C4-2B (cell line): ENCODE data around the gene HSBP1L1.

Source experiments
- H3K27ac ChIP-seq: fragments of 450-650 bp; 2 replicates; pipeline ENCODE4 v1.5.1; 2017
- ZFX ChIP-seq: fragments of 450-650 bp; IDR thresholded peaks from 2 replicates; pipeline ENCODE4 v1.6.1; 2017
- TF ChIP-seq, protein P1 (sequence below): fragments of 450-650 bp; conservative IDR thresholded peaks from 2 replicates; pipeline ENCODE4 v1.5.1; 2017; ENCODE audit warnings: mild to moderate bottlenecking

HSBP1L1 gene

DNA sequence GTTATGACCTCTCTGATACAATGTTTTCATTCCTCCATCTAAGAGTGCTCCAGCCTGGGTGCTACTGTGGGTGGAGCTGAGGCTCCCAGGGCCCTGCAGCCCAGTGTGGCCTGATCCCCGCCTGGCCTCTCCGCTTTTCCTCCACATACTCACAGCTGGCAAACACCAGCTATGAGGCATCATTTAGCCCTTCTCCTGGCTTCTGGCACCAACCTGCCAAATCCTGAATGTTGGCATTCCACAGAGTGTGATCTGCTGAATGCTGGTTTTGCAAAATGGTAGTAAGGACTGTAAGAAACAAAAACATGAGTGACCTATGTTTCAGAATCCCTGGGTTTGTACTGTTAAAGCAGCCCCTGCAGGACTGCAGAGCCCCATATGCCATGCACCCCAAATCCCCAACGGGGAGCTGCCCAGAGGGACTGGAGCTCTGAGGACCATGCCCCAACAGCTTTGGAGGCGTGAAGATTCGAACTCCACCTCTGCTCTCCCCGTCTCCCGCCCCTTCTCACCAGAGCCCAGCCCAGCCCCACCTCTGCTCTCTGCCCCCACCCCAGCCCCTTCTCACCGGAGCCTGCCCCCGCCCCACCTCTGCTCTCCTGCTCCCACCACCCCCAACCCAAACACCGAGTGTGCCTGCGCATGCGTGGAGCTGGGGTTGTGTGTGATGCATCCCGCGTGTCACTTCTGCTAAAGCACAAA, 17.2 kb upstream of the HSBP1L1 start:
- H3K27ac ChIP-seq, result no peak overlapping the region
- TF ChIP-seq, protein P1, sequence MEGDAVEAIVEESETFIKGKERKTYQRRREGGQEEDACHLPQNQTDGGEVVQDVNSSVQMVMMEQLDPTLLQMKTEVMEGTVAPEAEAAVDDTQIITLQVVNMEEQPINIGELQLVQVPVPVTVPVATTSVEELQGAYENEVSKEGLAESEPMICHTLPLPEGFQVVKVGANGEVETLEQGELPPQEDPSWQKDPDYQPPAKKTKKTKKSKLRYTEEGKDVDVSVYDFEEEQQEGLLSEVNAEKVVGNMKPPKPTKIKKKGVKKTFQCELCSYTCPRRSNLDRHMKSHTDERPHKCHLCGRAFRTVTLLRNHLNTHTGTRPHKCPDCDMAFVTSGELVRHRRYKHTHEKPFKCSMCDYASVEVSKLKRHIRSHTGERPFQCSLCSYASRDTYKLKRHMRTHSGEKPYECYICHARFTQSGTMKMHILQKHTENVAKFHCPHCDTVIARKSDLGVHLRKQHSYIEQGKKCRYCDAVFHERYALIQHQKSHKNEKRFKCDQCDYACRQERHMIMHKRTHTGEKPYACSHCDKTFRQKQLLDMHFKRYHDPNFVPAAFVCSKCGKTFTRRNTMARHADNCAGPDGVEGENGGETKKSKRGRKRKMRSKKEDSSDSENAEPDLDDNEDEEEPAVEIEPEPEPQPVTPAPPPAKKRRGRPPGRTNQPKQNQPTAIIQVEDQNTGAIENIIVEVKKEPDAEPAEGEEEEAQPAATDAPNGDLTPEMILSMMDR, result no peak
- TF ChIP-seq ZFX, result no peak

DNA sequence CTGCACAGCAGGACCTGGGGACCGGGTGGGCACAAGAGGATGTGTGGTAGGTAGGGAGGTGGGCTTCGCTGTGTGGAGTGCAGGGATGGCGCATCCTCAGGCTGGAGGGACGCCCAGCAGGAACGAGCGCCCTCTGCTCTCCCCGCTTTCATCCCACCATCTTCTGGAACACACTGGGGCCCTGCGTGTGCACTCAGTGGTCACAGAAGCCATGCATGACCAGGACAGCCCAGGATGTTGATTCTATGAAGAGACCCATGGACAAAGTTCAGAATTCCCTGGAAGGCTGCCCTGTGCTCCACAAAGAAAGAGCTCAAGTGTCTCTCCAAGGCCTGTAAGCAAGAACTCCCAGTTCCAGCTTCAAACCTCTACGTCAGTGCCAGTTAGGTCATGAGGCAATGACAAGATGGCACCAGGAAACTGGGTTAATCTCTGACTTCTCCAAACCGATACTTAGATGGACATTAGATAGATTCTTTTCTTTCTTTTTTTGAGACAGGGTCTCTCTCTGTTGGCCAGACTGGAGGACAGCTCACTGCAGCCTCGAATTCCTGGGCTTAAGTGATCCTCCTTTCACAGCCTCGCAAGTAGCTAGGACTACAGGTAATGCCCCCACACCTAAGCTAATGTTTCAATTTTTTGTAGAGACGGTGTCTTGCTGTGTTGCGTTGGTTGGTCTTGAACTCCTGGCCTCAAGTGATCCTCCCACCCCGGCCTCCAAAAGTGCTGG, 16.4 kb upstream of the HSBP1L1 start:
- no peak overlapping the region for H3K27ac ChIP-seq
- TF ChIP-seq ZFX, result no peak
- TF ChIP-seq, protein P1, result no peak

DNA sequence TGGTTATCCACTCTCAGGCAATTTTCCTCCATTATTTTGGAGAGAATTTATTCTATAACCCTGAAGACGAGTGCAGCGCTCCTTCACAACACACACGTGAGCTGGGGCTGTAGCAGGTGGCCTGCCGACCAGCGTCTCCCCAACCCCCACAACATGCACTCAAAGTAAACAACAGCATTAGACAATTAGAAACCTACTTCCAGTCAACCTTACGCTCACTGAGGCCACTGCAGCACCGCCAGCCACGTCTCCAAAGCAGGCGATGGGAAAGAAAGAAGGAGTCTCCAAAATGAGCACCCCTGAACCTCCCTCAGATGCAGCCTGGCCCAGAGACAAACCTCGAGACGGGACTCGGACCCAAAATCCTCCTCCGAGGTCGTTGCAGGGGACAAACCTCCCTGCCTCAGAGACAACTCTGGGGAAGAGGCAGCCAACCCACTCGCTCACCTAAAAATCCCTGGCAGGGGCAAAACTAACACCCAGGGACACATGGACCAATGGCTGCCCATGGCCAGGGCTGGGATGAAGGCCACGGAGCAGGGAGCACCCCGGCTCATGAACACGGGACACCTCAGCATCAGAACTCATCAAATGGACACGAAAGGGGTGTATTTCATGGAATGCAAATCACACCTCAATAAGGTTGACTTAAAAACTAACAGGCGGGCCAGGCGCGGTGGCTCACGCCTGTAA, 15.6 kb upstream of the HSBP1L1 start:
- no peak overlapping the region for H3K27ac ChIP-seq
- TF ChIP-seq, protein P1, result no peak
- no peak for TF ChIP-seq ZFX

DNA sequence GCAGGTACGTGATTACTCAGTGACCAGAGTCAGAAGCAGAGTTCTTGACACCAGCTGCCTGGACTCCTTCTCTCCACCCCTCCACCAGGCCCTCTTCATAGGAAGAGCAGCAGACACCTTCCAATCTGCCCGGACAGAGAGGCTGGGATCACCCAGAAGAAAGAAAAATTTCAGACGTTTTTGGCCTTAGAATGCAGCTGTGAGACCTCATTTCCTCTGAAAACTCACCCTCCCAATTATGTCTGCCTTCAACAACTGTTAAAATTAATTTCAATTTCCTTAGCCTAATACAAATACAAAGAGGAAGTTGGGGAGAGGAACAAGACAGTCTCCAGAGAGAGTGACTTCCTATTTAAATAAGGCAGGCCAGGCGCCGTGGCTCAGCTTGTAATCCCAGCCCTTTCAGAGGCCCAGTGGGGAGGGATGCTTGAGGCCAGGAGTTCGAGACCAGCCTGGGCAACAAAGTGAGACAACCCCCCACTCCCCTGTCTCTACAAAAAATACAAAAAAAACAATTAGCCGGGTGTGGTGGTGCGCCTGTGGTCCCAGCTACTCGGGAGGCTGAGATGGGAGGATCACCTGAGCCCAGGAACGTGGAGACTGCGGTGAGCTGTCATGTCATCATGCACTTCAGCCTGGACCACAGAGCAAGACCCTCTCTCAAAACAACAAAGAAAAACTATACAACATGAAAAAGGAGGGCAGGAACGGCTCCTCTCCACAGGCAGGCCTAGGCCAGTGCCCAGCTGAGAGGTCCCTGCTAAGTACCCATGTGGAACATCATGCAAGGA, 14.6 kb upstream of the HSBP1L1 start:
- no peak overlapping the region; the same call in 1 of the 2 replicates for H3K27ac ChIP-seq
- TF ChIP-seq, protein P1, result no peak
- TF ChIP-seq ZFX, result no peak

DNA sequence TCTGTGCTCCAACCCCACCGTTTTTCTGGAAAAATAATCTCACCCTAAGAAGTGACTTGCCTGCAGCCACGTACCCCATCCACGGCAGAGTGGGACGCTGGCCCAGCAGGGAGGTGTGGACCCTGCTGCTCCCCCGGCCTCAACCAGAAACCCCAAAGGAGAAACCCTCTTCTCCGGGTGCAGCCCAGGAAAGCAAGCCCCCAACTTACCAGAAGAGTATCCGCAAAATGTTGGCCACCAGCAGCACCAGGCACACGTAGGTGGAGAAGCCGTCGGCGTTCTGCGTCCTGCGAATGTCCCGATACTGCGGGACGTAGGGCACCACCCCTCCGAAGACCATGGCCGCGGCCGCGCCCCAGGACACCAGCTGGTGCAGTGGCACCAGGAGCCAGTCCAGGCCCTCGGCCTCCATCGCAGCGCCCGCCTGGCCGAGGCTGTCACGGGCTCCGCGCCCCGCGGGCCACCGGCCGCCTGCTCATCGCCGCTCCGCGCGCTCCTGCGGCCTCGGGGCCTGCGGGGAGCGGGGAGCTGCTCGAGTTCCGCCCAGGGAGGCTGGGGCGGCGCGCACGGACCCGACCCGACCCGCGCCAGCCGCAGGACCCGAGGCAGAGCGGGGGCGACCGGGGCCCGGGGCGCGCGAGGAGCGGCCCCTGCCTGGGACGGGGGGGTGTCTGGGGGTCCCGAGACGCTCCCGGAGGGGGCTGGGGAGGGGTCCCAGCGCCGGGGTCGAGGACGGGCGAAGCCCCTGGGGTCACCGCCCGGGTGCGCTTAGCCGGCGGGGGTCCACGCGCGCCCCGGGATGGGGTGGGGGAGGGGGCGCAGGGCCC, 13.7 kb upstream of the HSBP1L1 start:
- H3K27ac ChIP-seq, result peak overlapping the region; percentile 78

More for the DNA sequence above, 13.7 kb upstream of the HSBP1L1 start:
- TF ChIP-seq, protein P1, result no peak
- peak; percentile 67; the same call in 1 of the 2 replicates for TF ChIP-seq ZFX
